GM12878 (cell line): ENCODE data around the gene PTPRD. TPM values are rescaled to one million over a fixed set of nuclear protein-coding genes. Genes with fewer than 3 reads are reported as not detected.

Experiments
- ATAC-seq: fragments of 200-7000 bp; cut with Tn5 transposase; 3 replicates; pipeline ENCODE4 v1.9.1; 2020; ENCODE audit warnings: mild to moderate bottlenecking, moderate library complexity
- BruUV-seq: library from RNA; stranded (reverse); fragments of 400-500 nt; replicated peaks from 2 replicates; lab custom pipeline; 2021; lab: Mats Ljungman, UMichigan
- CTCF ChIA-PET: fragments of 300-600 bp; sonication (Branson Sonifier 250); formaldehyde crosslinking; extraction: SDS; loops from one replicate; lab custom pipeline; 2021; ENCODE audit warnings: inconsistent platforms; lab: Yijun Ruan, JAX
- POLR2A ChIA-PET: fragments of 350-600 bp; formaldehyde crosslinking; extraction: SDS; loops from one replicate; lab custom pipeline; 2021; ENCODE audit warnings: inconsistent platforms; lab: Charles Lee
- RAD21 ChIA-PET: fragments of 300-600 bp; sonication (Branson Sonifier 250); formaldehyde crosslinking; loops from one replicate; lab custom pipeline; 2023; ENCODE audit warnings: antibody characterized with exemption; ENCODE audit not compliant: unreplicated experiment; lab: Charles Lee
- SMC1A ChIA-PET: fragments of 300-600 bp; sonication (Branson Sonifier 250); formaldehyde crosslinking; loops from one replicate; lab custom pipeline; 2023; ENCODE audit not compliant: unreplicated experiment, uncharacterized antibody; lab: Charles Lee
- DNase-seq: peaks from one replicate; pipeline ENCODE4 v3.0.0-alpha.2; 2011; ENCODE audit warnings: low read depth, low spot score
- FAIRE-seq: peaks from 3 replicates; lab custom pipeline; 2011; peaks lifted over from hg19 to GRCh38; lab: Jason Lieb, UNC
- H2AFZ ChIP-seq: 2 replicates; pipeline ENCODE4 v1.6.0; 2011; ENCODE audit warnings: low read depth, low read length, control low read depth; ENCODE audit not compliant: control insufficient read depth
- H3K27ac ChIP-seq: 2 replicates; pipeline ENCODE4 v1.5.1; 2011; ENCODE audit warnings: control low read depth; ENCODE audit not compliant: control insufficient read depth, insufficient read depth
- H3K27me3 ChIP-seq, 2 experiments: replicated peaks in 1 of 2; 2 replicates each; pipeline versions ENCODE4 v1.6.0 to v1.6.1; 2011; ENCODE audit warnings: low read length in 1 of 2; ENCODE audit not compliant: control insufficient read depth in 2 of 2, insufficient read depth in 2 of 2
- H3K36me3 ChIP-seq, 2 experiments: 2 replicates each; pipeline ENCODE4 v1.5.1; 2011; ENCODE audit warnings: low read length in 1 of 2; ENCODE audit not compliant: control insufficient read depth in 2 of 2, insufficient read depth in 2 of 2
- H3K4me1 ChIP-seq: 2 replicates; pipeline ENCODE4 v1.6.1; 2011; ENCODE audit warnings: mild to moderate bottlenecking, low read length, moderate library complexity, mixed read lengths; ENCODE audit not compliant: control insufficient read depth, insufficient read depth
- H3K4me2 ChIP-seq: 2 replicates; pipeline ENCODE4 v1.6.0; 2011; ENCODE audit warnings: control low read depth; ENCODE audit not compliant: control insufficient read depth, insufficient read depth
- H3K4me3 ChIP-seq: fragments of 200-600 bp; sonication (generic); 2 replicates; pipeline ENCODE4 v1.5.1; 2016
- H3K79me2 ChIP-seq: 2 replicates; pipeline ENCODE4 v1.6.0; 2011; ENCODE audit warnings: low read length; ENCODE audit not compliant: control insufficient read depth, insufficient read depth
- H3K9ac ChIP-seq: 2 replicates; pipeline ENCODE4 v1.8.0; 2011; ENCODE audit warnings: low read length, control low read depth, mixed read lengths; ENCODE audit not compliant: control insufficient read depth, insufficient read depth
- H3K9me3 ChIP-seq: replicated peaks from 3 replicates; pipeline ENCODE4 v1.5.1; 2011; ENCODE audit warnings: mild to moderate bottlenecking, low read length; ENCODE audit not compliant: control insufficient read depth, insufficient read depth
- H4K20me1 ChIP-seq: 2 replicates; pipeline ENCODE4 v1.6.0; 2011; ENCODE audit not compliant: control insufficient read depth, insufficient read depth
- CBFB ChIP-seq: IDR thresholded peaks from 2 replicates; pipeline ENCODE4 v1.6.1; 2016; ENCODE audit warnings: antibody characterized with exemption, low read depth
- EGR1 ChIP-seq, 2 experiments: IDR thresholded peaks; 1 replicate in 1 of 2; 2 replicates in 1 of 2; pipeline ENCODE4 v1.6.1; 2011 to 2012; ENCODE audit warnings: low read depth in 2 of 2, low read length in 2 of 2, borderline replicate concordance in 1 of 2, mild to moderate bottlenecking in 1 of 2, moderate library complexity in 1 of 2
- PML ChIP-seq: IDR thresholded peaks from 2 replicates; pipeline ENCODE4 v1.6.1; 2012; ENCODE audit warnings: low read length, inconsistent platforms
- RAD21 ChIP-seq: IDR thresholded peaks from 2 replicates; pipeline ENCODE4 v1.6.1; 2011; ENCODE audit warnings: mild to moderate bottlenecking, low read depth, low read length, moderate library complexity; ENCODE audit not compliant: insufficient read depth
- SREBF2 ChIP-seq: IDR thresholded peaks from 2 replicates; pipeline ENCODE4 v1.6.1; 2012; ENCODE audit warnings: mild to moderate bottlenecking, low read length
- ZNF384 ChIP-seq: IDR thresholded peaks from 2 replicates; pipeline ENCODE4 v1.6.1; 2012; ENCODE audit warnings: low read depth, mild to moderate bottlenecking, low read length, improper control_type of control experiment, borderline replicate concordance
- ZNF622 ChIP-seq: fragments of 450-650 bp; IDR thresholded peaks from 2 replicates; pipeline ENCODE4 v1.6.1; 2017; ENCODE audit warnings: mild to moderate bottlenecking, inconsistent platforms
- in situ Hi-C: fragments of 300-500 bp; cut with MboI; formaldehyde crosslinking; loops from 9 replicates; pipeline ENCODE4 v1.14.3; 2018; ENCODE audit warnings: mixed read lengths
- intact Hi-C: fragments of 100-400 bp; cut with micrococcal nuclease; formaldehyde crosslinking; loops from one replicate; pipeline ENCODE4 v1.14.2; 2022; ENCODE audit not compliant: unreplicated experiment
- polyA plus RNA-seq, 11 experiments: library from polyadenylated mRNA; depleted of rRNA in 4 of 11; unstranded in 6 of 11; stranded (reverse) in 5 of 11; fragments of >200 nt; fragmentation: Nextera tagmentation in 4 of 11; fragmentation: Illumina TruSeq in 1 of 11; extraction: Ambion mirVana in 4 of 11; extraction: Trizol in 1 of 11; gene quantifications; 1 replicate in 1 of 11; 2 replicates in 10 of 11; pipeline versions ENCODE4 v1.2.1 to v1.2.3, GENCODE V29; 2011 to 2016; ENCODE audit warnings: inconsistent platforms in 2 of 11, missing spikeins in 2 of 11, low read depth in 1 of 11
- total RNA-seq, 4 experiments: library from RNA; depleted of rRNA in 3 of 4; stranded (reverse); fragments of >200 nt in 3 of 4; fragmentation: Illumina TruSeq in 1 of 4; extraction: Trizol in 1 of 4; gene quantifications; 2 replicates each; pipeline versions ENCODE4 v1.2.1 to v1.2.3, GENCODE V29; 2013 to 2021
- TF ChIP-seq, protein P1 (sequence below): IDR thresholded peaks from 2 replicates; pipeline ENCODE4 v1.6.1; 2011; ENCODE audit warnings: low read depth, low read length, improper control_type of control experiment, borderline replicate concordance
- TF ChIP-seq, protein P2 (sequence below): fragments of 450-650 bp; IDR thresholded peaks from 2 replicates; pipeline ENCODE4 v1.6.1; 2017; ENCODE audit warnings: low read depth, mild to moderate bottlenecking, moderate library complexity

Gene PTPRD
- total and polyA plus RNA-seq, 10 of the 15 experiments (the other 5 are each of a cell fraction or from before 2014, with no cell fraction given) = under 0.01 to 0.05 (median 0.01) TPM; not detected in 7

DNA sequence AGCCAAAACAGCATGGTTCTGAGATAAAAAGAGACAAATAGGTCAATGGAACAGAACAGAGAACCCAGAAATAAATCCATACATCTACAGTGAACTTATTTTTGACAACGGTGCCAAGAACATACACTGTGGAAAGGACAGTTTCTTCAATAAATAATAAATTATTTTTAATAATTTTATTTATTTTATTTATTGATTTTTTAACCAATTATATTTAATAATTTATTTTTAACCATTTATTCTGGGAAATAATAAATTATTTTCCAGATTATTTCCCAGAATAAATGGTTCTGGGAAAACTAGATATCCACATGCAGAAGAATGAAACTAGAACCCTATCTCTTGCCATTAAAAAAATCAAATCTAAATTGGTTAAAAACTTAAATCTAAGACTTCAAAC is 1669.4 kb downstream of the PTPRD start (continued):
- TF ChIP-seq EGR1 (IDR thresholded peaks at IDR 0.05; ENCODE audit: borderline replicate concordance in 1 of 2, low read depth in 2 of 2, low read length in 2 of 2) = no peak
- TF ChIP-seq SREBF2 = no peak
- no peak for TF ChIP-seq CBFB
- TF ChIP-seq, all 136 proteins: peak for 0

DNA sequence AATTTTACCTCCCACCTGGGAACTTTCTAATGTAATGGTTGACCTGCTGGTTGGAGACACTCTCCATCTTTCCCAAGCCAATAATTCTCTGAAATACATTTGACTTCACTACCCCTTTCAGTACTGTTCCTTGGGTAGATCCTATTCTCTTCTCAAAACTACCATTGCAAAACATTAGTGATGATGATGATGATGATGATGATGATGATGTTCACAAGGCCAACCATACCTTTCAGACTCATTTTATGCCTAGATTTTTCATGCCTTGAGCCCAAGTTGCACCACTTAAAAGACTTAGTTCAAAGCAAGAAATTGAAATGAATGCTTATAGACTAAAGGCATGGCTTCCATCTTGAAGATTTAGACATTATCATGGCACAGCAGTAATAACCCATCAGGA is 1672.2 kb downstream of the PTPRD start:
- Histone ChIP-seq H3K27me3 (no peaks in the 10 kb centered on the region), H4K20me1 (no peaks in the 10 kb centered on the region), H2AFZ (no peak overlapping the region), H3K4me3 (no peak overlapping the region), H3K27ac (no peak overlapping the region), H3K4me2 (no peak overlapping the region), H3K9me3 (no peaks in the 10 kb centered on the region), H3K4me1 (no peaks in the 10 kb centered on the region), H3K36me3 (no peaks in the 10 kb centered on the region), H3K79me2 (no peaks in the 10 kb centered on the region), H3K9ac (no peak overlapping the region)
- TF ChIP-seq PML (no peak), RAD21 (no peak), ZNF384 (no peak), ZNF622 (no peak)
- TF ChIP-seq, protein P1, sequence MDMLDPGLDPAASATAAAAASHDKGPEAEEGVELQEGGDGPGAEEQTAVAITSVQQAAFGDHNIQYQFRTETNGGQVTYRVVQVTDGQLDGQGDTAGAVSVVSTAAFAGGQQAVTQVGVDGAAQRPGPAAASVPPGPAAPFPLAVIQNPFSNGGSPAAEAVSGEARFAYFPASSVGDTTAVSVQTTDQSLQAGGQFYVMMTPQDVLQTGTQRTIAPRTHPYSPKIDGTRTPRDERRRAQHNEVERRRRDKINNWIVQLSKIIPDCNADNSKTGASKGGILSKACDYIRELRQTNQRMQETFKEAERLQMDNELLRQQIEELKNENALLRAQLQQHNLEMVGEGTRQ = no peak
- TF ChIP-seq, protein P2, sequence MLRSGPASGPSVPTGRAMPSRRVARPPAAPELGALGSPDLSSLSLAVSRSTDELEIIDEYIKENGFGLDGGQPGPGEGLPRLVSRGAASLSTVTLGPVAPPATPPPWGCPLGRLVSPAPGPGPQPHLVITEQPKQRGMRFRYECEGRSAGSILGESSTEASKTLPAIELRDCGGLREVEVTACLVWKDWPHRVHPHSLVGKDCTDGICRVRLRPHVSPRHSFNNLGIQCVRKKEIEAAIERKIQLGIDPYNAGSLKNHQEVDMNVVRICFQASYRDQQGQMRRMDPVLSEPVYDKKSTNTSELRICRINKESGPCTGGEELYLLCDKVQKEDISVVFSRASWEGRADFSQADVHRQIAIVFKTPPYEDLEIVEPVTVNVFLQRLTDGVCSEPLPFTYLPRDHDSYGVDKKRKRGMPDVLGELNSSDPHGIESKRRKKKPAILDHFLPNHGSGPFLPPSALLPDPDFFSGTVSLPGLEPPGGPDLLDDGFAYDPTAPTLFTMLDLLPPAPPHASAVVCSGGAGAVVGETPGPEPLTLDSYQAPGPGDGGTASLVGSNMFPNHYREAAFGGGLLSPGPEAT = no peak
- ChIA-PET POLR2A (no interaction called here), SMC1A (no interaction called here), RAD21 (no interaction called here), CTCF (no interaction called here)
- intact Hi-C loops (no loop called here), in situ Hi-C loops (no loop called here)
- DNase-seq (no peak), FAIRE-seq (no peak), ATAC-seq (no peak)
- BruUV-seq = no TSS peak
